Measurements from ENCODE around the gene LMO7. TPM values are rescaled to one million over a fixed set of nuclear protein-coding genes. Genes with fewer than 3 reads are reported as not detected.

The LMO7 gene
- total RNA-seq, 1 donor from 2014 or later, result 60.8 TPM

GRCh38 chr13:75826391-75826790, 190.3 kb downstream of the LMO7 start:
- no peaks in the 10 kb centered on the region for H3K27me3 Mint-ChIP-seq (ENCODE audit: low read depth)

DNA sequence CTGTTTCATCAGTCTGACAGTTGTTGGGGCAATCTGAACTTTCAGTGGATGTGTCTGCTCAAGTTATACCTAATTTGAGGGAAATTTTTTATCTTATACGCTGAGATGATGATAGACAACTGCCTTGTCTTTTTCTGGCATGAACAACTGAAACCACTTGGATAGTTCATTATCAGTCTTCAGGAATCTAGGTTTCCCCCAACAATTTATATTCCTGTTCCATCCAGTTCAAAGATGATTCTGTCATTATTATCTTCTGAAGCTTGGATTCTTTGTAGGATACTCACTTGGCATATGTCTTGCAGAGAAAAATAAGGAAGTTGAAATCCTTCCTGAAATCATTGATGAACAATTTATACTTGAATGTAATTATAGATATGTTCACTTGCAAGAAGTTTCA, 193.7 kb downstream of the LMO7 start:
- Mint-ChIP-seq H3K27me3 (ENCODE audit: low read depth) (no peaks in the 10 kb centered on the region), H3K4me1 (peaks cover 19% of the 10 kb centered on the region), H3K27ac (no peak overlapping the region), H3K9me3 (peaks cover 18% of the 10 kb centered on the region), H3K36me3 (peaks cover 27% of the 10 kb centered on the region), H3K4me3 (no peak overlapping the region)
- DNase-seq (ENCODE audit: low spot score in 2 of 2, unreplicated experiment in 2 of 2), result no peak
- TF ChIP-seq CTCF (IDR thresholded peaks at IDR 0.05; ENCODE audit: unreplicated experiment), result no peak

More at GRCh38 chr13:75826391-75826790, 190.3 kb downstream of the LMO7 start:
- Mint-ChIP-seq H3K9me3 (peaks cover 18% of the 10 kb centered on the region), H3K4me1 (peaks cover 19% of the 10 kb centered on the region), H3K27ac (no peak overlapping the region), H3K36me3 (peaks cover 37% of the 10 kb centered on the region), H3K4me3 (no peak overlapping the region)
- no peak for TF ChIP-seq CTCF (IDR thresholded peaks at IDR 0.05; ENCODE audit: unreplicated experiment)
- no peak for DNase-seq (ENCODE audit: low spot score in 2 of 2, unreplicated experiment in 2 of 2)

DNA sequence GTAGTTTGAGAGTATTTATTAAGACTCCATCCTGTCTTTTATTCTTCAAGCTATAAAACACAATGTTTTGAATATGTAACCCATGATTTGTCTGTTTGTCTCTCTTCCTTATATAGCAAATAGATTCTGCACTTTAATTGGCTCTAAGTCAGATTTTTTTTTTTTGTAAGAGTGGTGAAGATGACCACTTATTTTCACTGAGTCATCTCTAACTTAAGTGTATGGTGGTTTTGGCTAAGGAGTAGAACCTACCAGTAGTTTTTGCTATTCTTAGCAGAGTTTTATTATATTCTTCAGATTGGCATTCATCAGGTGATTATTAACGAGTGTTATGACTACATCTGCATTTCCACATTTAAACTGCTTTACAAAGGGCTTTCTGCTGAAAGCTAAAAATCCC, 194.7 kb downstream of the LMO7 start:
- peaks cover 18% of the 10 kb centered on the region for H3K9me3 Mint-ChIP-seq
- DNase-seq (ENCODE audit: low spot score in 2 of 2, unreplicated experiment in 2 of 2), result no peak
- TF ChIP-seq CTCF (IDR thresholded peaks at IDR 0.05; ENCODE audit: unreplicated experiment), result no peak

DNA sequence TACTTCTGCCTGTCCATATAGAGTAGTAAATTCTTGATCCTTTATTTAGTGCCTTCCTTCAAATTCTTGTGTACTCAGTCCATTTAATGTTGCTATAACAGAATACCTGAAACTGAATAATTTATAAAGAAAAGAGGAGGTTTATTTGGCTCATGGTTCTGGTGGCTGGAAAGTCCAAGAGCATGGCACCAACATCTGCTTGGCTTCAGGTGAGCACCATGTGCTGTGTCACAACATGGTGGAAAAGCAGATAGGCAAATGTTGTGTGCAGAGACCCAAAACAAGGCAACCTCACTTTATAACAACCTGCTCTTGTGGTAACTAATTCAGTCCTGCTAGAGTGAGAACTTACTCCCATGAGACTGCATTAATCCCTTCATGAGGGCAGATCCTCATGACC, 195.3 kb downstream of the LMO7 start:
- H3K27ac Mint-ChIP-seq, result no peak overlapping the region
- no peak overlapping the region for H3K4me3 Mint-ChIP-seq
- no peaks in the 10 kb centered on the region for H3K27me3 Mint-ChIP-seq (ENCODE audit: low read depth)
- H3K4me1 Mint-ChIP-seq, result peaks cover 19% of the 10 kb centered on the region
- peaks cover 18% of the 10 kb centered on the region for H3K9me3 Mint-ChIP-seq
- DNase-seq (ENCODE audit: low spot score in 2 of 2, unreplicated experiment in 2 of 2), result no peak
- H3K36me3 Mint-ChIP-seq, result peaks cover 24% of the 10 kb centered on the region
- no peak for TF ChIP-seq CTCF (IDR thresholded peaks at IDR 0.05; ENCODE audit: unreplicated experiment)

More for the DNA sequence above, 194.7 kb downstream of the LMO7 start:
- no peak overlapping the region for H3K4me3 Mint-ChIP-seq
- no peak overlapping the region for H3K27ac Mint-ChIP-seq
- peaks cover 19% of the 10 kb centered on the region for H3K4me1 Mint-ChIP-seq
- peaks cover 27% of the 10 kb centered on the region for H3K36me3 Mint-ChIP-seq
- no peaks in the 10 kb centered on the region for H3K27me3 Mint-ChIP-seq (ENCODE audit: low read depth)

- Mint-ChIP-seq H3K4me1 (peaks cover 14% of the 10 kb centered on the region), H3K27me3 (ENCODE audit: low read depth) (no peaks in the 10 kb centered on the region), H3K36me3 (peaks cover 27% of the 10 kb centered on the region), H3K9me3 (peaks cover 18% of the 10 kb centered on the region), H3K4me3 (no peak overlapping the region), H3K27ac (no peak overlapping the region)
- no peak for TF ChIP-seq CTCF (IDR thresholded peaks at IDR 0.05; ENCODE audit: unreplicated experiment)
- no peak for DNase-seq (ENCODE audit: low spot score in 2 of 2, unreplicated experiment in 2 of 2)
These were observed 196.7 kb downstream of the LMO7 start for GRCh38 chr13:75832812-75833211.

DNA sequence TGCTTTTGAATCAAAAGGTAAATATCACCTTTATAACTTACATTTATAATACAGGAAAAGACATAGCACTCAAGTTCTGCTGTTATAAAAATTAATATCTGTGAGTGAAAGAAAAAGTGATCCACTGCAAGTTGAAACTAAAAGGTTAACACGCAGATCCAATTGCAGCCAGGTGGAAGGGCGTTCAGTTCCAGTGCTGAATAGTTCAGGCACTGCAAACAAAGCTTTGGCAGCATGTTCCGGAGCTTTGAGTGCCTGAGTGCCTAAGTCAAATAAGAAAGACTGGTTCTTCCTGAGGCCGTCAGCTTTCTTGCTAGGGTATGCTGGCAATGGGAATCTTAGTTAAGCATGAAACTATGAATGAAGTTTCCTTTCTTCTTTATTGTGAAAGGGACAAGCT, 200.3 kb downstream of the LMO7 start:
- Mint-ChIP-seq H3K27ac (no peak overlapping the region), H3K9me3 (peaks cover under 1% of the 10 kb centered on the region), H3K4me3 (no peak overlapping the region), H3K36me3 (peaks cover 23% of the 10 kb centered on the region), H3K4me1 (no peaks in the 10 kb centered on the region), H3K27me3 (ENCODE audit: low read depth) (no peaks in the 10 kb centered on the region)
- TF ChIP-seq CTCF (IDR thresholded peaks at IDR 0.05; ENCODE audit: unreplicated experiment), result no peak
- no peak for DNase-seq (ENCODE audit: low spot score in 2 of 2, unreplicated experiment in 2 of 2)

Data from mesothelial cell of epicardium (in vitro differentiated cells).